Endothelial cell (in vitro differentiated cells): ENCODE measurements around the gene DCAKD. TPM values are rescaled to one million over a fixed set of nuclear protein-coding genes. Genes with fewer than 3 reads are reported as not detected.
"Not testable (repeated sequence)": the region's sequence is repeated elsewhere in the genome, so short reads cannot be mapped to it uniquely, and the experiment has no call there.

Experiments
- DNase-seq: peaks from one replicate; pipeline ENCODE4 v3.0.0; 2021; ENCODE audit warnings: low spot score
- H3K27ac Mint-ChIP-seq: one replicate; pipeline ENCODE4 v1.8.0; 2021; ENCODE audit warnings: mixed read lengths, inconsistent platforms; ENCODE audit not compliant: unreplicated experiment
- H3K27me3 Mint-ChIP-seq: one replicate; pipeline ENCODE4 v1.8.0; 2021; ENCODE audit warnings: mild to moderate bottlenecking, moderate library complexity, mixed read lengths, inconsistent platforms; ENCODE audit not compliant: unreplicated experiment
- H3K36me3 Mint-ChIP-seq: one replicate; pipeline ENCODE4 v1.8.0; 2021; ENCODE audit warnings: mild to moderate bottlenecking, low read depth, mixed read lengths, inconsistent platforms; ENCODE audit not compliant: unreplicated experiment
- H3K4me1 Mint-ChIP-seq: one replicate; pipeline ENCODE4 v1.8.0; 2021; ENCODE audit warnings: mild to moderate bottlenecking, mixed read lengths, inconsistent platforms; ENCODE audit not compliant: unreplicated experiment
- H3K4me3 Mint-ChIP-seq: one replicate; pipeline ENCODE4 v1.8.0; 2021; ENCODE audit warnings: mild to moderate bottlenecking, mixed read lengths, inconsistent platforms; ENCODE audit not compliant: unreplicated experiment
- H3K9me3 Mint-ChIP-seq: one replicate; pipeline ENCODE4 v1.8.0; 2021; ENCODE audit warnings: mixed read lengths, inconsistent platforms; ENCODE audit not compliant: unreplicated experiment
- CTCF ChIP-seq: fragments of 200-600 bp; sonication (generic); IDR thresholded peaks from one replicate; pipeline ENCODE4 v1.5.0; 2021; ENCODE audit warnings: antibody characterized with exemption; ENCODE audit not compliant: unreplicated experiment
- total RNA-seq: library from RNA; stranded (reverse); fragmentation: NEBNext Ultra II Directional; extraction: Animal tissue kit (Norgen Biotek cat#: 25700); gene quantifications from one replicate; pipeline ENCODE4 v1.2.1, GENCODE V29; 2021; ENCODE audit not compliant: unreplicated experiment

DCAKD gene
- total RNA-seq, 1 donor from 2014 or later, result 29.2 TPM

DNA sequence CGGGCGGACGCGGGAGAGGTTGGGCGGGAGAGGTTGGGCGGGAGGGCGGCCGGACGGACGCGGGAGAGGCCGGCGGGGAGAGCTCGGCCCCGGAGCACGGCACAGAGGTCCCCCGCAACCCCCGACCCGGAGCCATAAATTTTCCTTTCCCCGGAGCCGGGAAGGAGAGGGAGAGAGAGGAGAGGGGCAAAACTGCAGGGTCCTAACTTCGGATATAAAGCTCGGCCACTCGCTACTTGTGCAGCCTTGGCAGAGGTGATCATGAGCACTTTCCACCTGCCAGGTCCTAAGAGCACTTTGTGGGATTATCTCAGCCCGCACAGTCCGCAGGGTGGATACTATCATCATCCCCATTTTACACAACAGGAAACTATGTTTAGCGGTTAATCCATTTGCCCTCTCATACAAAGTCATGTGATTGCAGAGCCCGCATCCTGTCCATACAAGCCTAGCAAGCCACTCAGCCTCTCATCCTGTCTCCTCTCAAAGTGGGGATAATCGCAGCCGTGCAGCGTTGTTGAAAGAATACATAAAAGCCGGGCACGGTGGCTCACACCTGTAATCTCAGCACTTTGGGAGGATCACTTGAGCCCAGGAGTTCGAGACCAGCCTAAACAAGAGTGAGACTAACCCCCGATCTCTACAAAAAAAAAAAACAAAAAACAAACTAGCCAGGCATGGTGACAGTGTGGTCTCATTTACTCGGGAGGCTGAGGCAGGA, 780 bp upstream of the DCAKD start:
- TF ChIP-seq CTCF, result no peak
- H3K4me3 Mint-ChIP-seq, result peak overlapping the region; percentile 83
- DNase-seq, result peak; percentile 52
- peaks cover 11% of the 10 kb centered on the region for H3K4me1 Mint-ChIP-seq
- no peaks in the 10 kb centered on the region for H3K36me3 Mint-ChIP-seq
- no peaks in the 10 kb centered on the region for H3K9me3 Mint-ChIP-seq
- no peak overlapping the region for H3K27ac Mint-ChIP-seq
- peaks cover 3% of the 10 kb centered on the region for H3K27me3 Mint-ChIP-seq

- H3K4me1 Mint-ChIP-seq, result peaks cover 11% of the 10 kb centered on the region
- TF ChIP-seq CTCF, result peak; percentile 5
- not testable (repeated sequence) for H3K27me3 Mint-ChIP-seq, H3K27ac Mint-ChIP-seq, H3K36me3 Mint-ChIP-seq, DNase-seq, H3K4me3 Mint-ChIP-seq, H3K9me3 Mint-ChIP-seq
Observed at GRCh38 chr17:45051720-45052051, 254 bp upstream of the DCAKD start.

GRCh38 chr17:45050481-45051059, 862 bp downstream of the DCAKD start:
- DNase-seq, result no peak
- Mint-ChIP-seq H3K9me3 (no peaks in the 10 kb centered on the region), H3K36me3 (no peaks in the 10 kb centered on the region), H3K4me3 (peak overlapping the region; percentile 90), H3K27ac (peak overlapping the region; percentile 86), H3K27me3 (peaks cover 3% of the 10 kb centered on the region), H3K4me1 (peaks cover 11% of the 10 kb centered on the region)
- no peak for TF ChIP-seq CTCF

DNA sequence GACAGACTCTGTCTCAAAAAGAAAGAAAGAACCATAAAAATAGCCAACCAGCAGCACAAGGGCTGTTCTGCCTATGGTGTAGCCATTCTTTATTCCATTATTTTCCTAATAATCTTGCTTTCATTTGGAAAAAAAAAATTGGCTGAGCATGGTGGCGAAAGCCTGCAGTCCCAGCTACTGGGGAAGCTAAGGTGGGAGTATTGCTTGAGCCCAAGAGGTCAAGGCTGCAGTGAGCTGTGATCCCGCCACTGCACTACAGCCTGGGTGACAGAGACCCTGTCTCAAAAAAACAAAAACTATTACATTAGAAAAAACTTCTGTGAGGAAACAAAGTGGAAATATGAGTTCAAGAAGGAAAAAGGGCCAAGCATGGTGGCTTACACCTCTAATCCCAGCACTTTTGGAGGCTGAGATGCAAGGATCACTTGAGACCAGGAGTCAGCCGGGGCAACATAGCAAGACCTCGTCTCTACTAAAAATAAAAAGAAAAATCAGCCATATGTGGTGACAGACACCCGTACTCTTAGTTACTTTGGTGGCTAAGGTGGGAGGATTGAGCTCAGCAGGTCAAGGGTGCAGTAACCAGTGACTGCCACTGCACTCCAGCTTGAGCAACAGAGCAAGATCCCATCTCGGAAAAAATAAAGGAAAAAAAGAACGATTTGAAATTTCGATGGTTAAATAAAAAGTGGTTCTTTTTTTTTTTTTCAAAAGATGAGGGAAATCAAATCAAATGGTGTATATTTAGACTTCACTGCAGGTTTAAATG, 2.5 kb downstream of the DCAKD start:
- Mint-ChIP-seq H3K9me3 (no peaks in the 10 kb centered on the region), H3K36me3 (no peaks in the 10 kb centered on the region), H3K4me3 (no peak overlapping the region), H3K27me3 (peaks cover 3% of the 10 kb centered on the region), H3K27ac (no peak overlapping the region), H3K4me1 (peaks cover 10% of the 10 kb centered on the region)
- TF ChIP-seq CTCF, result peak; percentile 21
- no peak for DNase-seq
